ENCODE measurements around the gene IL34.

Gene IL34

DNA sequence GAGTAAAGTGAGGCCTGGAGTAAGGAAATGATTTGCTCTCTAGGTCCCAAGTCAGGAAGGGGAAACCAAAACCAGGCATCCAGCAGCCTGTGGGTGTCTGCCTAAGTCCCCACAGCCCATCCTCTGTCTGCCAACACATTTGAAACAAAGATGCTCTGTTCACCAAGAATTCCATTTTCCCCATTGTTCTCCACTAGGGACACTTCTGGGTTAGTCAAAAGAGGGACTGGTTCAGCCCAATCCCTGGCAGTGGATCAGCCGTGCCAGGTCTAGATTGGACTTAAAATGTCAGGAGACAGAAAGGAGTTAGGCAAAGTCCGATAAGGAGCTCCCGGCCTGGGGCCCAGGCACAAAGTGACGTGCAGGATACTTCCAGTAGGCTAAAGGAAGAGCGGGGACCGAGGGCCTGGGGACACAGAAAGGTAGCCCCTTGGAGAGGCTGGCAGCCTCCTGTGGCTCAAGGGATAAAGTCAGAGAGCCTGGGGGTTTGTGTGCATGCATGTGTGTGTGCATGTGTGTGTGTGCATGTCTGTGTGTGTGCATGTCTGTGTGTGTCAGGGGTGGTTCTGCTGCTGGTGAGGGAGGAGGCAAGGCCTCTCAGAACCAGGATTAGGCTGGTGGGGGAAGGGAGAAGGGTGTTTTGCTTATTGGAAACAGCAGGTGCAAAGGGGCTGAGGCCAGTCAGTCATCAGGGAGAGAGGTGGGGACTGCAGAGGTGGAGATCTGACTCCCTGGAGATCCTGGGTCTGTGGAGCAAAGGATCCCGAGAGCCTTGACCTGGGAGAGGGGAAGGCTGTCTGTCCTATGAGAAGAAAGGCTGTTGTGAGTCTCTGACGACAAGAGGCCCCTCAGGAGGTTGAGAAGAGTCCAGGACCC is 41.7 kb upstream of the IL34 start:
- DNase-seq (ENCODE audit: low spot score): no peak
- TF ChIP-seq, protein P1, sequence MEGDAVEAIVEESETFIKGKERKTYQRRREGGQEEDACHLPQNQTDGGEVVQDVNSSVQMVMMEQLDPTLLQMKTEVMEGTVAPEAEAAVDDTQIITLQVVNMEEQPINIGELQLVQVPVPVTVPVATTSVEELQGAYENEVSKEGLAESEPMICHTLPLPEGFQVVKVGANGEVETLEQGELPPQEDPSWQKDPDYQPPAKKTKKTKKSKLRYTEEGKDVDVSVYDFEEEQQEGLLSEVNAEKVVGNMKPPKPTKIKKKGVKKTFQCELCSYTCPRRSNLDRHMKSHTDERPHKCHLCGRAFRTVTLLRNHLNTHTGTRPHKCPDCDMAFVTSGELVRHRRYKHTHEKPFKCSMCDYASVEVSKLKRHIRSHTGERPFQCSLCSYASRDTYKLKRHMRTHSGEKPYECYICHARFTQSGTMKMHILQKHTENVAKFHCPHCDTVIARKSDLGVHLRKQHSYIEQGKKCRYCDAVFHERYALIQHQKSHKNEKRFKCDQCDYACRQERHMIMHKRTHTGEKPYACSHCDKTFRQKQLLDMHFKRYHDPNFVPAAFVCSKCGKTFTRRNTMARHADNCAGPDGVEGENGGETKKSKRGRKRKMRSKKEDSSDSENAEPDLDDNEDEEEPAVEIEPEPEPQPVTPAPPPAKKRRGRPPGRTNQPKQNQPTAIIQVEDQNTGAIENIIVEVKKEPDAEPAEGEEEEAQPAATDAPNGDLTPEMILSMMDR (IDR thresholded peaks at IDR 0.05; ENCODE audit: extremely low read depth, missing control alignments): no peak

DNA sequence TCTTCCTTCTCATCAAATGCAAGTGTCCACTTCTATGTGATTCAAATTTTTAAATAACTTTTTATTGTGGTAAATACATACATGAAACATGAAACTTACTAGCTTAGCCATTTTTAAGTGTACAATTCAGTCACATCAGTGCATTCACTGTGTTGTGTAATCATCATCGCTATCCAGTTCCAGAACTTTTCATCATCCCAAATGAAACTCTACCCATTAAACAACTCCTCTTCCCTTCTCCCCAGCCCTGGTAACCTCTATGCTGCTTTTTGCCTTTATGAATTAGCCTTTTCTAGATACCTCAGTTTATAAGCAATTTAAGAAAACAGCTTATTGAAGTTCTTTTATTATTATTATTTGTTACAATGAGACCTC is 41.1 kb upstream of the IL34 start:
- TF ChIP-seq, protein P1 (IDR thresholded peaks at IDR 0.05; ENCODE audit: extremely low read depth, missing control alignments): no peak

DNA sequence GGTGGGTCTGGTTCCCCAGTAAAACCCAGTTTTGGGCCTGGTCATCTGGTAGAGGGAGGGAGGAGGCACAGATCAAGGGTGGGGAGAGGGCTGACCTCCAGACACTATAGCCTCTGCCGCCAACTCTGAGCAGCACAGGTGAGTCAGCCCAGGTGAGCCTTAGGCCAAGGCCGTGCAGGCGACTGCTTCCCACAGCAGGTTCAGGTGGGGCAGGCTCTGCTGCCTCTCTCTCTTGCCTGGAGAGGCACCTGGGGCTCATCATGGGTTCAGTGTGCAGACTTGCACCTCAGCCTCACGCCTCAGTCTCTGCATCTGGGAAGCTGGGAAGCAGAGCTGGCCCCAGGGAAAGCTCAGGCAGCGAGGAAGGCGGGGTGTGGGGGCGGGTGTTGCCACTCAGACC is 37.8 kb upstream of the IL34 start:
- DNase-seq (ENCODE audit: low spot score): no peak
- TF ChIP-seq, protein P1 (IDR thresholded peaks at IDR 0.05; ENCODE audit: extremely low read depth, missing control alignments): no peak

More for the DNA sequence above, 41.1 kb upstream of the IL34 start:
- no peak for DNase-seq (ENCODE audit: low spot score)

DNA sequence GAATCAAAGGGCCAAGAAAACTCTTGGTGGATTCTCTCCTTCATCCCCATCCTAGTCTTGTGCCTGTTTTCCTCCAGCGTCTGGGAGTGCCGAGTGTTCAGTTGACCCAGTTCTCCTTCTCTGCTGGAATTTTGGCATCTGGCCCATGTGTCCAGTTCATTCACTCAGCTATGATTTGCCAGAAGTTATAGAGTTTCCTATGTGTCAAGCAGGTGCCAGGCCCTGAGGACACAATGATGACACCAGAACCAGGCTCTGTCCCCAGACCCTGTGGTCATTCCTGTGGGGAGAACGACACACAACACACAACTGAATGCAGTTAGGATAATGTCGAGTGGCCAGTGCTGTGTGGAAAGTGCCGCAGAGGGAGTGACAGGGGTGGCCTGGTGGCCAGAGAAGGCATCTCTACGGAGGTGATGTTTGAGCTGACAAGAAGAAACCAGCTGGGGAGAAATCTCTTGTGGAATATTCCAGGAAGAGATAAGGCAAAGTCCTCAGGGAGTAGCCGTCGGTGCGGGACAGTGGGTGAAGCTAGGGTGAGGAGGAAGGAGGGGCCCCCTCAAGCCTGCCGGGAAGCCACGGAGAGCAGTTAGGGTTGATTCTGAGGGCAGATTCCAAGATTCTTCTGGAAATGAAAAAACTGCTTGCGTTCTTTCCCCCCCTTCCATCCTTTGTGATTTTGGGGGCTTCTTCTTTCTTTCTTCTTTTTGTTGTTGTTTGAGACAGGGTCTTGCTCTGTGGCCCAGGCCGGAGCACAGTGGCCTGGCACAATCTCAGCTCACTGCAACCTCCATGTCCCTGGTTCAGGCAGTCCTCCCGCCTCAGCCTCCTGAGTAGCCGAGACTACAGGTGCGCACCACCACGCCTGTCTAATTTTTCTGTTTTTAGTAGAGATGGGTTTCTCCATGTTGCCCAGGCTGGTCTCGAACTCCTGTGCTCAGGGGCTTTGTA is 35.8 kb upstream of the IL34 start:
- no peak for DNase-seq (ENCODE audit: low spot score)
- TF ChIP-seq, protein P1 (IDR thresholded peaks at IDR 0.05; ENCODE audit: extremely low read depth, missing control alignments): no peak

DNA sequence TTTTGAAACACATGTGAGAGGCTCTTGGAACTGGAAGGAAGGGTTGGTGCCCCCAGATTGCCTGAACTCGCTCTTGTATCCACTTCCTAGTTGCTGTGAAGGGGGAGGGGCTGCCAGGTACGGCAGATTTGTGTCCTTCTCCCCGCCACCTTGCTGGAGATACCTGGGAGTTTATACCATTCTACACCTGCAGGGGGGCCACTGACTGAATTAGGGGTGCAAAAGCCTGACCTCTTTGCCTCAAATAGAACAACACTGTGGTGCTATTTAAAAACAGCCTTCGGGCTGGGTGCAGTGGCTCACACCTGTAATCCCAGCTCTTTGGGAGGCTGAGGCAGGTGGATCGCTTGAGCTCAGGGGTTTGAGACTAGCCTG is 35.1 kb upstream of the IL34 start:
- TF ChIP-seq, protein P1 (IDR thresholded peaks at IDR 0.05; ENCODE audit: extremely low read depth, missing control alignments): no peak
- no peak for DNase-seq (ENCODE audit: low spot score)

DNA sequence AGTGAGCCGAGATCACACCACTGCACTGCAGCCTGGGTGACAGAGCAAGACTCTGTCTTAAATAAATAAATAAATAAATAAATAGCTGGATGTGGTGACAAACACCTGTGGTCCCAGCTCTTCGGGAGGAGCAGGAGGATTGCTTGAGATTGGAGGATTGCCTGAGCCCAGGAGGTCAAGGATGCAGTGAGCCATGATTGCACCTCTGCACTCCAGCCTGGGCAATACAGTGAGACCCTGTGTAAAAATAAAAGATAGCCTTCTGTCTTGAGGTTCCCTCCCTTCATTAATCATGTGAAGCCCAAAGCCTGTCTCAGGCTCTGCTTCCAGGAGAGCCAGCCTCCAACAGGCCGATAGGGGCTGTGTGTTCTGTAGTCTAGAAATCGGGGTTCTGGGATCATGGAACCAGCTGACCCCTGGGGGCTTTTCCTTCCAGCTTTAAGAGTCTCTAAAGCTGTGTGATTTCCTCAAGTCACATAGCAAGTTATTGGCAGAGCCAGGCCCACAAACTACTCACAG is 34.5 kb upstream of the IL34 start:
- TF ChIP-seq, protein P1 (IDR thresholded peaks at IDR 0.05; ENCODE audit: extremely low read depth, missing control alignments): no peak
- DNase-seq (ENCODE audit: low spot score): no peak

DNA sequence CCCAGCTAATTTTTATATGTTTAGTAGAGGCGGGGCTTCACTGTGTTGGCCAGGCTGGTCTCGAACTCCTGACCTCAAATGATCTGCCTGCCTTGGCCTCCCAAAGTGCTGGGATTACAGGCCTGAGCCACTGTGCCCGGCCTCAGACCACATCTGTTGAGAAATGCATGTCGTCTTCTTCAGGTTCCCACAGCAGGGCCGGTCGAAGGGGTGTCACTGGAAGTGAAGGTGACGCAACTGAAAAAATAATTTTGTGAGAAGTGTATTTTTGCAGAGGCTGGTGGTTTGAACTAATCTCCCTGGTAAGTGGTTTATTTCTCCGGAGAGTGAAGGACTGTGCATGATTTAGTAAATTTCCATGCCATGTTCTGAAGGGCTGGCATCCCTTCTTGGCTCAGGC is 33.4 kb upstream of the IL34 start:
- DNase-seq (ENCODE audit: low spot score): no peak
- TF ChIP-seq, protein P1 (IDR thresholded peaks at IDR 0.05; ENCODE audit: extremely low read depth, missing control alignments): no peak

Data from GM20000 (cell line).